SK-N-SH (cell line): ENCODE results near the gene MYO15A. TPM values are rescaled to one million over a fixed set of nuclear protein-coding genes. Genes with fewer than 3 reads are reported as not detected.

Experiments
- CTCF ChIA-PET: fragments of 300-600, 350-600 bp; formaldehyde crosslinking; extraction: SDS; loops from one replicate; lab custom pipeline; 2021; lab: Yijun Ruan, JAX
- POLR2A ChIA-PET: fragments of 350-600 bp; sonication (Branson Sonifier 250); formaldehyde crosslinking; extraction: SDS; loops from one replicate; lab custom pipeline; 2020; ENCODE audit warnings: antibody characterized with exemption, inconsistent platforms; lab: Yijun Ruan, JAX
- DNase-seq: peaks from one replicate; pipeline ENCODE4 v3.0.0; 2012
- H2AFZ ChIP-seq: fragments of 200-600 bp; sonication (generic); 2 replicates; pipeline ENCODE4 v1.8.1; 2016; ENCODE audit warnings: antibody characterized with exemption, mild to moderate bottlenecking, low read depth
- H3F3A ChIP-seq: fragments of 200-600 bp; sonication (generic); replicated peaks from 2 replicates; pipeline ENCODE3; 2016; ENCODE audit warnings: antibody characterized with exemption, mild to moderate bottlenecking; ENCODE audit not compliant: insufficient read depth
- H3K27ac ChIP-seq, 2 experiments: fragments of 200-500 bp in 1 of 2; fragments of 200-600 bp in 1 of 2; sonication (Bioruptor generic) in 1 of 2; sonication (generic), shearing (Covaris generic) in 1 of 2; 2 replicates each; pipeline versions ENCODE4 v1.5.1 to v1.6.1; 2014 to 2016; ENCODE audit warnings: low read depth in 2 of 2, inconsistent platforms in 1 of 2, low read length in 1 of 2, mild to moderate bottlenecking in 1 of 2, mixed read lengths in 1 of 2
- H3K27me3 ChIP-seq: fragments of 200-600 bp; sonication (generic), shearing (Covaris generic); 2 replicates; pipeline ENCODE4 v1.6.1; 2016; ENCODE audit warnings: mixed run types; ENCODE audit not compliant: insufficient read depth
- H3K36me3 ChIP-seq, 2 experiments: fragments of 200-500 bp in 1 of 2; fragments of 200-600 bp in 1 of 2; sonication (Bioruptor generic) in 1 of 2; sonication (generic) in 1 of 2; replicated peaks in 1 of 2; 2 replicates each; pipeline versions ENCODE3 to v1.5.1; 2014 to 2016; ENCODE audit warnings: low read length in 1 of 2, mild to moderate bottlenecking in 1 of 2; ENCODE audit not compliant: insufficient read depth in 2 of 2, control insufficient read depth in 1 of 2
- H3K4me1 ChIP-seq, 2 experiments: fragments of 200-500 bp in 1 of 2; fragments of 200-600 bp in 1 of 2; sonication (Bioruptor generic) in 1 of 2; sonication (generic), shearing (Covaris generic) in 1 of 2; 2 replicates each; pipeline versions ENCODE4 v1.5.1 to v1.6.1; 2014 to 2016; ENCODE audit warnings: low read depth in 1 of 2, low read length in 1 of 2, mixed run types in 1 of 2; ENCODE audit not compliant: insufficient read depth in 2 of 2, control insufficient read depth in 1 of 2
- H3K4me2 ChIP-seq: fragments of 200-600 bp; sonication (generic), shearing (Covaris generic); 2 replicates; pipeline ENCODE4 v1.6.1; 2017; ENCODE audit warnings: mixed run types
- H3K4me3 ChIP-seq, 2 experiments: fragments of 200-500 bp in 1 of 2; fragments of 200-600 bp in 1 of 2; sonication (Bioruptor generic) in 1 of 2; sonication (generic), shearing (Covaris generic) in 1 of 2; 2 replicates each; pipeline versions ENCODE4 v1.5.1 to v1.8.1; 2014 to 2016; ENCODE audit warnings: low read depth in 2 of 2, inconsistent platforms in 1 of 2, low read length in 1 of 2, mild to moderate bottlenecking in 1 of 2, mixed read lengths in 1 of 2, moderate library complexity in 1 of 2
- H3K79me2 ChIP-seq: fragments of 200-600 bp; sonication (generic); 2 replicates; pipeline ENCODE4 v1.8.1; 2017; ENCODE audit warnings: mild to moderate bottlenecking; ENCODE audit not compliant: insufficient read depth
- H3K9ac ChIP-seq: fragments of 200-600 bp; sonication (generic); 2 replicates; pipeline ENCODE4 v1.6.1; 2017; ENCODE audit warnings: mixed run types
- H3K9me2 ChIP-seq: fragments of 200-600 bp; sonication (generic); 2 replicates; pipeline ENCODE4 v1.6.1; 2017; ENCODE audit warnings: mixed run types
- H3K9me3 ChIP-seq: fragments of 200-600 bp; sonication (generic); 2 replicates; pipeline ENCODE4 v1.6.1; 2017; ENCODE audit warnings: mixed run types, mild to moderate bottlenecking, moderate library complexity
- H4K20me1 ChIP-seq: fragments of 200-600 bp; sonication (generic); 2 replicates; pipeline ENCODE4 v1.6.1; 2017; ENCODE audit warnings: mild to moderate bottlenecking, mixed run types; ENCODE audit not compliant: insufficient read depth
- CHD2 ChIP-seq: fragments of 150-350 bp; IDR thresholded peaks from 2 replicates; pipeline ENCODE4 v1.6.1; 2018; ENCODE audit warnings: low read length; ENCODE audit not compliant: partially characterized antibody
- CTCF ChIP-seq: fragments of 200-600 bp; sonication (generic); IDR thresholded peaks from 2 replicates; pipeline ENCODE4 v1.6.1; 2017; ENCODE audit warnings: antibody characterized with exemption, mild to moderate bottlenecking, moderate library complexity
- EZH2phosphoT487 ChIP-seq: fragments of 200-600 bp; sonication (generic); IDR thresholded peaks from 2 replicates; pipeline ENCODE4 v1.6.1; 2017; ENCODE audit warnings: low read depth, mixed run types, mild to moderate bottlenecking, antibody characterized with exemption, moderate library complexity, borderline replicate concordance
- FOXJ3 ChIP-seq: sonication (generic); formaldehyde crosslinking; IDR thresholded peaks from 2 replicates; pipeline ENCODE4 v1.5.1; 2020; ENCODE audit warnings: mild to moderate bottlenecking, missing genetic modification reagents
- FOXM1 ChIP-seq: IDR thresholded peaks from 2 replicates; pipeline ENCODE4 v1.4.0; 2012; ENCODE audit warnings: low read depth, mild to moderate bottlenecking
- MAX ChIP-seq: IDR thresholded peaks from 2 replicates; pipeline ENCODE4 v1.4.0; 2012; ENCODE audit warnings: low read depth
- PBX3 ChIP-seq: IDR thresholded peaks from 2 replicates; pipeline ENCODE4; 2012
- POLR2AphosphoS5 ChIP-seq: IDR thresholded peaks from 2 replicates; pipeline ENCODE4 v1.6.1; 2012; ENCODE audit warnings: low read depth, low read length
- RAD21 ChIP-seq: IDR thresholded peaks from 2 replicates; pipeline ENCODE4 v1.6.1; 2012; ENCODE audit warnings: mild to moderate bottlenecking, low read length
- RCOR1 ChIP-seq: fragments of 150-350 bp; IDR thresholded peaks from 2 replicates; pipeline ENCODE4 v1.6.1; 2017; ENCODE audit warnings: antibody characterized with exemption, low read length
- REST ChIP-seq: IDR thresholded peaks from 2 replicates; pipeline ENCODE4 v1.6.1; 2012; ENCODE audit warnings: mild to moderate bottlenecking, low read depth, low read length, moderate library complexity
- RFX5 ChIP-seq: IDR thresholded peaks from 2 replicates; pipeline ENCODE4 v1.6.1; 2012; ENCODE audit warnings: mild to moderate bottlenecking, improper control_type of control experiment, low read length
- SMC3 ChIP-seq: IDR thresholded peaks from 2 replicates; pipeline ENCODE4 v1.6.1; 2012; ENCODE audit warnings: low read depth, low read length, improper control_type of control experiment
- TAF1 ChIP-seq: IDR thresholded peaks from 2 replicates; pipeline ENCODE4 v1.6.1; 2012; ENCODE audit warnings: low read depth, mild to moderate bottlenecking, low read length, moderate library complexity, borderline replicate concordance
- TCF12 ChIP-seq: IDR thresholded peaks from 2 replicates; pipeline ENCODE4 v1.4.0; 2012
- USF1 ChIP-seq: IDR thresholded peaks from 2 replicates; pipeline ENCODE4 v1.4.0; 2012; ENCODE audit warnings: low read depth, borderline replicate concordance
- YY1 ChIP-seq: IDR thresholded peaks from 2 replicates; pipeline ENCODE4 v1.4.0; 2012; ENCODE audit warnings: low read depth, mild to moderate bottlenecking
- WGBS: methylation state at CpG from one replicate; pipeline ENCODE4 v1.1.6; 2017; ENCODE audit warnings: low lambda C conversion rate; 5-methylcytosine and 5-hydroxymethylcytosine counted together
- polyA plus RNA-seq, 3 experiments: library from polyadenylated mRNA; depleted of rRNA; stranded (reverse); fragments of >200 nt; gene quantifications; 2 replicates each; pipeline ENCODE4 v1.2.3, GENCODE V29; 2012

MYO15A gene
- polyA plus RNA-seq, 1 of the 3 experiments (the other 2 are of a cell fraction) = 0.43 TPM

- DNase-seq = no peak
- H3K4me2 ChIP-seq = no peak overlapping the region
- no peaks in the 10 kb centered on the region for H3K79me2 ChIP-seq
- ChIA-PET POLR2A (no interaction called here), CTCF (interaction anchor here (0.8 to 1.5 kb wide), 4 partner anchors 10 to 269 kb away, joined by 3 to 6 read pairs (median 4); partner anchors contain the start of gene ALKBH5)
- H3K27me3 ChIP-seq = no peaks in the 10 kb centered on the region
- no peaks in the 10 kb centered on the region for H3K9me2 ChIP-seq
- H3F3A ChIP-seq = no peaks in the 10 kb centered on the region
- no peaks in the 10 kb centered on the region for H4K20me1 ChIP-seq
- H3K9ac ChIP-seq = no peak overlapping the region
- 100% methylated on average over 1 of the region's 1 CpG for WGBS
- H3K4me3 ChIP-seq = no peak overlapping the region
- no peak overlapping the region for H3K27ac ChIP-seq
- H3K36me3 ChIP-seq = no peaks in the 10 kb centered on the region
- TF ChIP-seq FOXJ3 (CRISPR knock-in tag) (no peak), EZH2phosphoT487 (no peak), REST (no peak), POLR2AphosphoS5 (no peak), FOXM1 (no peak), RFX5 (no peak), CTCF (no peak), RCOR1 (no peak), SMC3 (no peak), RAD21 (no peak), PBX3 (no peak), TAF1 (no peak), YY1 (no peak), TCF12 (no peak), MAX (no peak), CHD2 (no peak), USF1 (no peak)
- no peak overlapping the region for H2AFZ ChIP-seq
- peaks cover 0 to 8% of the 10 kb centered on the region in 2 experiments; a peak in 1 of 4 replicates for H3K4me1 ChIP-seq
- H3K9me3 ChIP-seq = no peaks in the 10 kb centered on the region
These were observed 36.3 kb downstream of the MYO15A start for GRCh38 chr17:18144855-18145254.
